ENCODE data around the gene HEBP2.

Gene HEBP2

GRCh38 chr6:138386897-138387296, 17.1 kb upstream of the HEBP2 start:
- no peaks in the 10 kb centered on the region for H3K9me3 ChIP-seq (ENCODE audit: control insufficient read depth, insufficient read depth, low read length)
- peaks cover 8% of the 10 kb centered on the region for H3K4me1 ChIP-seq (ENCODE audit: insufficient read depth, low read length)
- no peak overlapping the region for H3K9ac ChIP-seq (ENCODE audit: low read depth, low read length)
- no peaks in the 10 kb centered on the region for H3K36me3 ChIP-seq (ENCODE audit: insufficient read depth, low read length)

DNA sequence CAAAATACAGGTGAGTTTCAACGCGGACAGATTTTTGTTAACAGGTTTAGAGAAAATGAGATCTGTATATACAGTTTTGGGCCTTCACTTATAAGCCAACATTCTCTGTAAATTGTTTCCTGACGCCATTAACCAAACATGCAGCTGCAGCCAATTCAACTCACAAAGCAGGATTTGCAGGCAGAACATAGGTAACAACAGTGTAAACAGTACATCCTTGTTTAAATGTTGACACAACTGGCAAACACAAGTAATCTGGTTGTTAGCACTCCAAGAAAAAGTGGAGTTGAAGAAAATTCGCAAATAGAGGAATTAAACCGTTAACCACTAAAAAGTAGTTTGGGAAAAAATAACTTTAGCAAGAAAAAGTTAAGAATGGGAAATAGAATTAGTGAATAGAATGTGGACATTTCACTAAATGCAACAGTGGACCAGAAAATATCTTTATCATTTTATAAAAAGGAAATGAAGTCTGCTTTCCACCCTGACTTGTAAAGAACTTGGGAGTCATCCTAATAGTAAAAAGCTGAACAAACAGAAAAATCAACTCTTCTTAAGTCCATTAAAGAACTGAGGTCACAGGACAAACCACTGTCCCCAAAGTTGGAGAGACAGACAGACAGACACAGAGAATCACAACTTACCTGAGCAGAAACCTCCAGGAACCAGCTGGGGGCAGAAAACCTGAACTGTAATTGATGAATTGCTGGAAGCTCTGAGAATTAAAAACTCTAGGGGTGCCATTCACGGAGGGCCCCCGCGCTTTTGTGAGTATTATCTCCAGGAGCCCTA, 16.2 kb upstream of the HEBP2 start:
- Histone ChIP-seq H3K9me3 (ENCODE audit: control insufficient read depth, insufficient read depth, low read length) (no peaks in the 10 kb centered on the region), H3K4me1 (ENCODE audit: insufficient read depth, low read length) (peaks cover 8% of the 10 kb centered on the region; the same call in 1 of the 2 replicates), H3K9ac (ENCODE audit: low read depth, low read length) (no peak overlapping the region), H3K36me3 (ENCODE audit: insufficient read depth, low read length) (no peaks in the 10 kb centered on the region)

DNA sequence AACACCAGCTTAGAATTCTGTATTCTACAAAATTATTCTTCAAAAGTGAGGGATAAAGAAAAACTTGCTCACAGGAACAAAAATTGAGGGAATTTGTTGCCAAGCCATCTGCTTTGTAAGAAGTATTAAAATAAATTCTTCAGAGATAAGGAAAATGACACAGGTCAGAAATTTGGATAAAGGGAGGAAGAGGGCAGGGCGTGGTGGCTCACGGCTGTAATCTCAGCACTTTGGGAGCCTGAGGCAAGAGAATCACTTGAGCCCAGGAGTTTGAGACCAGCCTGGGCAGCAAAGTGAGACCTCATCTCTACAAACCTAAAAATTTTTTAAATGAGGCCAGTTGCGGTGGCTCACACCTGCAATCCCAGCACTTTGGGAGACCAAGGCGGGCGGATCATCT, 14.5 kb upstream of the HEBP2 start:
- no peaks in the 10 kb centered on the region for H3K36me3 ChIP-seq (ENCODE audit: insufficient read depth, low read length)
- no peak overlapping the region for H3K9ac ChIP-seq (ENCODE audit: low read depth, low read length)
- no peaks in the 10 kb centered on the region for H3K9me3 ChIP-seq (ENCODE audit: control insufficient read depth, insufficient read depth, low read length)
- peaks cover 8% of the 10 kb centered on the region; the same call in 1 of the 2 replicates for H3K4me1 ChIP-seq (ENCODE audit: insufficient read depth, low read length)

DNA sequence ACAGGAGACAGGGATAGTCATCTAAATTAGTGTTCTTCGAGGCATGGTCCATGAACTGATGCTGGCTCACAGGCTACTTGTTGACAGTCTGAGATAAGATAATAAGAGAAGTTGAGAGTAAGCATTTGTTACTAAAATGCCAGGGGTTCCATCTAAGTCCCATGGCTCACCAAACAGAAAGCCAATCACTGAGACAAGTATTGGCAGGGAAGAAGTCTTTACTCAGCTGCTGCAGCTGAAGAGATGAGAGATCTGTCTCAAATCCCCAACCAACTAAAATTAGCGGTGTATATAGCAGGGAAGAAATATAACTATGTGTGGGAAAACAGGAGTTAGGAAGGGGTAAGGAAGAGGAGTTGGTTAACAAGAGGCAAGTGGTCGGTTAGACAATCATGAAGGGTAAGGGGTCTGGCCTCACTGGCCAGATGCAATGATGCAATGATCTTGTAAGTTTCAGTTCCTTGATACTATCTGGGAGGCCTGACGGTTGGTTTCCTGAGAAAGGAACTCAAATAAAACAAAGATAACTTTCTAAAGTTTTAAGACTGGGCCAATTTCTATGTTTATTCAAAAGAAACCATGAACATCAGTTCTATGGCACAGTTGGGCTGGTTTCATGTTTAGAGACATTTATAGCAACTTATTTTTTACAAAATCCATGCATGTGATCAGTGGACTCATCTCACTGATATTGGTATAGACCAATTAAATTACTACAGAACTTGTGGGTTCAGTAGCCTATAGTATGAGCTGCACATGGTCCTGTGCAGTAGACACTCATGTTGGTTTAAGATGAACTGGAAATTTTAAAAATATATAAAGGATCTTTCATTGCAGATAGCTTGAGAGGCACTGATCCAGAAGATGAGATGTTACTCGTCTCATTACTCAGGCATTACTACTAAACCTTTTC, 9.9 kb upstream of the HEBP2 start:
- no peaks in the 10 kb centered on the region for H3K9me3 ChIP-seq (ENCODE audit: control insufficient read depth, insufficient read depth, low read length)
- H3K4me1 ChIP-seq (ENCODE audit: insufficient read depth, low read length) = peaks cover 1% of the 10 kb centered on the region; the same call in 1 of the 2 replicates
- no peak overlapping the region for H3K9ac ChIP-seq (ENCODE audit: low read depth, low read length)
- no peaks in the 10 kb centered on the region for H3K36me3 ChIP-seq (ENCODE audit: insufficient read depth, low read length)

DNA sequence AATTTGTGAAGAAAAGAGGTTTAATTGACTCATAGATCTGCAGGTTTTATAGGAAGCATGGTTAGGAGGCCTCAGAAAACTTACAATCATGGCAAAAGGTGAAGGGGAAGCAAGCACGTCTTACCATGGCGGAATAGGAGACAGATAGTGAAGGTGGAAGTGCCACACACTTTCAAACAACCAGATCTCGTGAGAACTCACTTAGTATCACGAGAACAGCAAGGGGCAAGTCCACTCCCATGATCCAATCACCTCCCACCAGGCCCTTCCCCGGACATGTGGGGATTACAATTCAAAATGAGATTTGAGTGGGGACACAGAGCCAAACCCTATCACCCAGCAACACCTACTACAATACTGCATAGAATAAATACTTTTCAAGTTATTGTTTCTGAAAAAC, 7.3 kb upstream of the HEBP2 start:
- no peak overlapping the region for H3K9ac ChIP-seq (ENCODE audit: low read depth, low read length)
- no peaks in the 10 kb centered on the region for H3K9me3 ChIP-seq (ENCODE audit: control insufficient read depth, insufficient read depth, low read length)
- H3K36me3 ChIP-seq (ENCODE audit: insufficient read depth, low read length) = no peaks in the 10 kb centered on the region
- no peaks in the 10 kb centered on the region for H3K4me1 ChIP-seq (ENCODE audit: insufficient read depth, low read length)

DNA sequence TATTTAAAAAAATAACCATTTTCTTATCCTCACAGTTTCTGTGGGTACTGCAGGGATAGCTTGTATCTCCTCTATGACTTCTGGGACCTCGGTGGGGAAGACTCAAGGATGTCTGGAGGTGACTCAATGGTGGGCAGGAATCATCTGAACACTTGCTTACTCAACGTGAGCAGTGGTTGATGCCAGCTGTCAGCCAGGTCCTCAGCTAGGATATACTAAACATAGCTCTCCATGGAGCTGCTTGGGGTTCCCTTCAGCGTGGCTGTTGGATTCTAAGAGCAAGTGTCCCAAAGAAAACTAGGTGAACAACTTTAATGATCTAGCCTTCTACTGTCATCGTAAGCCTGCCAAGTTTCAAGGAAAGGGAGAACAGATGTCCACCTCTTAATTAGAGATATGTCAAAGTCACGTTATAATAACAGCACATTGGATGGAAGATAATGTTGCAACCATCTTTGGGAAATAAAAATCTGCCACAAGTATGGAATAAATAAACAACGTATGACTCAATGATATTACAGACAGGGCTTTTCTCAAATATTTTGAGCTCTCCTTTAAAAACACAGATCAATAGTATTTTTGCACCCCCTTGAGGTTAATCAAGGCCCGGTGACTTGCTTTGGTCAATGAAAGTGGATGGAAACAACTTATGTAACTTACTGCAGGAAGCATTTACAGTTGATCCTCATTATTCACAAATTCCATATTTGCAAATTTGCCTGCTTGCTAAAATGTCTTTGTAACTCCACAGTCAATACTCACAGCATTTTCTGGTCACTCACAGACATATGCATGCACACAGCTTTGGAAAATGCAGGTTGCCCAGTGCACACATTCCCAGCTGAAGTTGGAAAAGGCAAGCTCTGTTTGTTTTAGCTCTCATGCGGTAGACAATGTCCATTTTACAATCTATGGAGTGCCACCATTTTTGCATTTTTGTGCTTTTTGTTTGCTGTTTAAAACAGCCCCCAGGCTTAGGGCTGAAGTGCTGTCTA, 6.6 kb upstream of the HEBP2 start:
- no peaks in the 10 kb centered on the region for H3K9me3 ChIP-seq (ENCODE audit: control insufficient read depth, insufficient read depth, low read length)
- no peak overlapping the region for H3K9ac ChIP-seq (ENCODE audit: low read depth, low read length)
- no peaks in the 10 kb centered on the region for H3K36me3 ChIP-seq (ENCODE audit: insufficient read depth, low read length)
- H3K4me1 ChIP-seq (ENCODE audit: insufficient read depth, low read length) = no peaks in the 10 kb centered on the region

DNA sequence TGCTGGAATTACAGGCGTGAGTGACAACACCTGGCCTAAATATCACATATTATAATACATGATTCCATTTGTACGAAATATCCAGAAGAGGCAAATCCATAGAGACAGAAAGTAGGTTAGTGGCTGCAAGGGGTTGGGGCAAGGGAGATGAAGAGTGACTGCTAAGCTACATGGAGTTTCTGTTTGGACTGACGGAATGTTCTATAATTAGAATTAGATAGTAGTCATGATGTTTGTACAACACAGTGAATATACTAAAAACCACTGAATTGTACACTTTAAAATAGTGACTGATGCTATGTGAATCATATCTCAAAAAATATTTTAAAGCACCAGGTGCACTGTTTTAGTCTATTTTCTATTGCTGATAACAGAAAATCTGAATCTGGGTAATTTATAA, 3.7 kb upstream of the HEBP2 start:
- H3K4me1 ChIP-seq (ENCODE audit: insufficient read depth, low read length) = no peaks in the 10 kb centered on the region
- no peak overlapping the region for H3K9ac ChIP-seq (ENCODE audit: low read depth, low read length)
- no peaks in the 10 kb centered on the region for H3K36me3 ChIP-seq (ENCODE audit: insufficient read depth, low read length)
- no peaks in the 10 kb centered on the region for H3K9me3 ChIP-seq (ENCODE audit: control insufficient read depth, insufficient read depth, low read length)

DNA sequence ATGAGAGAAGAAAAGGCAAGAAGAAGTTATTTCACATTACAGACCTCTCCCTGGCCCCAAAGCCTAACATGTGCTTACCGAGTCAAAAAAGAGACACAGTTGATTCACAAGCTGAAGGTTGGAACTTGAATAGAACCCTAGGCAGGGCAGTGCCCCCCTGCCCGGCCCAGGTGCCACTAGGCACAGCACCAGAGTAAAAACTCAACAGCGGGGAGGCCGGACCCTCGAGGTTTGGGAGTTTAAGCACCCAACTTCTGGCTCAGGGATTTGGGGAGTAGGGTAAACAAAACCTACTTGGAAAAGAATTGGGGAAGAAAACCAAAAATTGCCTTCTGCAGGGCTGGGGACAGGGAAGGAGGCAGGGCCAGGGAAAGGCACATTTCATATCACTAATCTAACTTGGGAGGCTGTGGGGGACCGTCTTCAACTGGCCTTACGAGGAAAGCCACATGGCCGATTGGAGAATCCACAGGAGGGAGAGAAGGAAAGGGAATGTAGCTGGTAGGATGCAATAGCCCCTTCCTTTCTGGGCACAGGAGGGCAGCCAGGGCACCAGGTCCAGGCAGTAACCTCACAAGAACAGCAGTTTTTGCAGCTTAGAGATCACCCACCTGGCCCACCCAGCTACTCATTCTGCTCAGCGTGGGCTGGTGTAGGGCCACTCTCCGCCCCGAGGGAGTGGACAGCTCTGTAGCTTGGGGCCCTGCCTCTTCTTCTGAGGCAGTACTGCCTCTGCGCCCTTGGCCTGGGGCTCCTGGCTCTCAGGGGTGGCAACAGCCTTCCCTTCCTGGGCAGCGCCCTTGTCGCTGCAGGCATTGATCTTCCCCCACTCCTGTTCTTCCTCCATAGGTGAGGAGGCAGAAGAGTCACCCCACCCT, 1.8 kb upstream of the HEBP2 start:
- Histone ChIP-seq H3K36me3 (ENCODE audit: insufficient read depth, low read length) (no peaks in the 10 kb centered on the region), H3K9me3 (ENCODE audit: control insufficient read depth, insufficient read depth, low read length) (no peaks in the 10 kb centered on the region), H3K9ac (ENCODE audit: low read depth, low read length) (no peak overlapping the region), H3K4me1 (ENCODE audit: insufficient read depth, low read length) (no peaks in the 10 kb centered on the region)

DNA sequence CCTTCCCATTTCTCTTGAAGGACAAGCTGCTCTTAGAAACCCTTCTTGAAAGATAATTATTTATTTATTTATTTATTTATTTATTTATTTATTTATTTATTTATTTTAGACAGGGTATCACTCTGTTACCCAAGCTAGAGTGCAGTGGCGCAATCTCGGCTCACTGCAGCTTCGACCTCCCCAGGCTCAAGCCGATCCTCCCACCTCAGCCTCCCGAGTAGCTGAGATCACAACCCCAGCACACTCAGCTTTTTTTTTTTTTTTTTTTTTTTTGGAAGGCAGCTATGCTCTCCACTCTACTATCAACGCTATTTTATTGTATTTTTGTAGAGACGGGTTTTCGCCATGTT, 1.2 kb upstream of the HEBP2 start:
- H3K4me1 ChIP-seq (ENCODE audit: insufficient read depth, low read length) = no peaks in the 10 kb centered on the region
- no peaks in the 10 kb centered on the region for H3K36me3 ChIP-seq (ENCODE audit: insufficient read depth, low read length)
- H3K9ac ChIP-seq (ENCODE audit: low read depth, low read length) = peak overlapping the region; percentile 90; the same call in 1 of the 2 replicates
- H3K9me3 ChIP-seq (ENCODE audit: control insufficient read depth, insufficient read depth, low read length) = no peaks in the 10 kb centered on the region

GRCh38 chr6:138403324-138403800, 661 bp upstream of the HEBP2 start:
- Histone ChIP-seq H3K4me1 (ENCODE audit: insufficient read depth, low read length) (no peaks in the 10 kb centered on the region), H3K9ac (ENCODE audit: low read depth, low read length) (peak overlapping the region; percentile 90), H3K9me3 (ENCODE audit: control insufficient read depth, insufficient read depth, low read length) (no peaks in the 10 kb centered on the region)

DNA sequence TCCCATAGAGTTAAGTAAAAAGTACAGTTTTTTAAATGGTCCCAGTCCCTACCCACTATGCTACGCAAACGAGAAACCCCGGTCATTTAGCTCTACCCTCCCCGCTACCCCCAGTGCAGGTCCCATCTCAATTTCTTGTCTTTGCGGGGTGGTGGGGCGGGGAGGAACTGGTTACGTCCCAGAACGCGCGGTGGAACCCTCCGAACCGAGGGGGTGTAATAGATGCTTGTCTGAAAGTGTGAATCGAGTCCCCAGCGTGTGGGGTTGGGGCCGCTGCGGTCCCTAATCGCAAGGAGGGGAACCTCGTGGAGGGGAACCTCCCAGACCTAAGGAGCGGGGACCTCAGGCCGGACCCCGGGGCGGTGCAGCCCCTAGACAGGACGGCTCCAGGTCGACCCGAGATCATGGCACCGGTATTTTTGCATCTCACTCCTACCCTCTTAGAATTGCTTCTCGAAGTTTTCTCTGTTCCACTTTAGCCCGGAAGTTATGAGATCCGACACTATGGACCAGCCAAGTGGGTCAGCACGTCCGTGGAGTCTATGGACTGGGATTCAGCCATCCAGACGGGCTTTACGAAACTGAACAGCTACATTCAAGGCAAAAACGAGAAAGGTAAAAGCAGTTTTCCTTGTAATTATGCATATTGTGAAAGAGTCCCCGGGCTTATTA, 779 bp downstream of the HEBP2 start:
- H3K9me3 ChIP-seq (ENCODE audit: control insufficient read depth, insufficient read depth, low read length) = no peaks in the 10 kb centered on the region
- peaks cover 2% of the 10 kb centered on the region; the same call in 1 of the 2 replicates for H3K36me3 ChIP-seq (ENCODE audit: insufficient read depth, low read length)
- H3K4me1 ChIP-seq (ENCODE audit: insufficient read depth, low read length) = no peaks in the 10 kb centered on the region
- H3K9ac ChIP-seq (ENCODE audit: low read depth, low read length) = peak overlapping the region; percentile 90

More at GRCh38 chr6:138403324-138403800, 661 bp upstream of the HEBP2 start:
- H3K36me3 ChIP-seq (ENCODE audit: insufficient read depth, low read length) = no peaks in the 10 kb centered on the region; the same call in 1 of the 2 replicates

GRCh38 chr6:138405816-138406413, 1.9 kb downstream of the HEBP2 start:
- Histone ChIP-seq H3K9ac (ENCODE audit: low read depth, low read length) (no peak overlapping the region), H3K9me3 (ENCODE audit: control insufficient read depth, insufficient read depth, low read length) (no peaks in the 10 kb centered on the region), H3K4me1 (ENCODE audit: insufficient read depth, low read length) (no peaks in the 10 kb centered on the region), H3K36me3 (ENCODE audit: insufficient read depth, low read length) (peaks cover 11% of the 10 kb centered on the region; the same call in 1 of the 2 replicates)

Data from ES-I3 (cell line).